Fibroblast of pulmonary artery (primary cell): ENCODE measurements around the gene PLA2G4D.

ENCODE experiments used
- DNase-seq: peaks from one replicate; pipeline ENCODE4 v3.0.0-alpha.2; 2010; ENCODE audit warnings: low read depth
- H3K4me3 ChIP-seq: replicated peaks from 2 replicates; pipeline ENCODE4 v1.5.1; 2011; ENCODE audit warnings: low read depth, mild to moderate bottlenecking, control low read depth, low read length, moderate library complexity
- TF ChIP-seq, protein P1 (sequence below): IDR thresholded peaks from 2 replicates; pipeline ENCODE4 v1.5.1; 2011; ENCODE audit warnings: mild to moderate bottlenecking, control low read depth, low read length, inconsistent platforms; ENCODE audit errors: missing control alignments

The PLA2G4D gene

DNA sequence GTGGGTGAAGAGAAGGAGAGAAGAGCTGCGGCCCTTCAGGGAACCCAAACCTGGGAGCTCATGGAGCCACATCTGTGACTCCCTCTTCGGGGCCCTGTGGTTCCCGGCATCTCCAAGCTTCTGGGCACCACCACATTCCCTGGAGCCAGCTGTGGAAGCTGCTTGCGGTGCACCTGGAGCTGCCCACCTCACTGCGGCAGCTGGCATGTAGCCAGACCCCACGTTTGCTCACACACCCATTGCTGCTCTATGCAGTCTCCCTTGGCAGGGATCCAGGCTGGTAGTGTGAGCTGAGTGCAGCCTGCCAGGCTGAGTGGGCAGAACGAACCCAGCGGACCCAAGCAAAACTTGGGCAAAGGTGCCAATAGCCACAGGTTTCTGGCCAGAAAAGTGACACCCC lies 56.7 kb downstream of the PLA2G4D start:
- no peak for DNase-seq
- H3K4me3 ChIP-seq, result no peak overlapping the region
- TF ChIP-seq, protein P1, sequence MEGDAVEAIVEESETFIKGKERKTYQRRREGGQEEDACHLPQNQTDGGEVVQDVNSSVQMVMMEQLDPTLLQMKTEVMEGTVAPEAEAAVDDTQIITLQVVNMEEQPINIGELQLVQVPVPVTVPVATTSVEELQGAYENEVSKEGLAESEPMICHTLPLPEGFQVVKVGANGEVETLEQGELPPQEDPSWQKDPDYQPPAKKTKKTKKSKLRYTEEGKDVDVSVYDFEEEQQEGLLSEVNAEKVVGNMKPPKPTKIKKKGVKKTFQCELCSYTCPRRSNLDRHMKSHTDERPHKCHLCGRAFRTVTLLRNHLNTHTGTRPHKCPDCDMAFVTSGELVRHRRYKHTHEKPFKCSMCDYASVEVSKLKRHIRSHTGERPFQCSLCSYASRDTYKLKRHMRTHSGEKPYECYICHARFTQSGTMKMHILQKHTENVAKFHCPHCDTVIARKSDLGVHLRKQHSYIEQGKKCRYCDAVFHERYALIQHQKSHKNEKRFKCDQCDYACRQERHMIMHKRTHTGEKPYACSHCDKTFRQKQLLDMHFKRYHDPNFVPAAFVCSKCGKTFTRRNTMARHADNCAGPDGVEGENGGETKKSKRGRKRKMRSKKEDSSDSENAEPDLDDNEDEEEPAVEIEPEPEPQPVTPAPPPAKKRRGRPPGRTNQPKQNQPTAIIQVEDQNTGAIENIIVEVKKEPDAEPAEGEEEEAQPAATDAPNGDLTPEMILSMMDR, result no peak

DNA sequence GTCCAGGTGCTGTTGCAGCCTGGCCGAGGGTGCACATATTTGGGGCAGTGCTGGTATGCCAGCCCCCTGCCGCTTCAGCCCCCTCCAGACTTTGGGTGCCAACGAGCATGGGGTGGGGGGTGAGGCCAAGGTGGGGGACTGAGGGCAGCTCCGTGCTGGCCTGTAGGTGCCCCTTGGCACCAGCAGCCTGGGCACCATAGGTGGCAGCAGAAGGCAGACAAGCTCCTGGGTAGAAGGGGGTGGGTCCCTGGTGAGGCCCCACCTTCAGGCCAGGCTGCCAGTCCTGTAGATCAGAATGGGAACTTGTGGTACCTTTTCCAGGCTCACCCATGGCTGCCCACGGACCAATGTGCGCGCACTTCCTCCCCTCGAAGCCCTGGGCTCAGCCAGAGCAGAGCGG lies 57.4 kb downstream of the PLA2G4D start:
- no peak for DNase-seq
- TF ChIP-seq, protein P1, result no peak
- no peak overlapping the region for H3K4me3 ChIP-seq

DNA sequence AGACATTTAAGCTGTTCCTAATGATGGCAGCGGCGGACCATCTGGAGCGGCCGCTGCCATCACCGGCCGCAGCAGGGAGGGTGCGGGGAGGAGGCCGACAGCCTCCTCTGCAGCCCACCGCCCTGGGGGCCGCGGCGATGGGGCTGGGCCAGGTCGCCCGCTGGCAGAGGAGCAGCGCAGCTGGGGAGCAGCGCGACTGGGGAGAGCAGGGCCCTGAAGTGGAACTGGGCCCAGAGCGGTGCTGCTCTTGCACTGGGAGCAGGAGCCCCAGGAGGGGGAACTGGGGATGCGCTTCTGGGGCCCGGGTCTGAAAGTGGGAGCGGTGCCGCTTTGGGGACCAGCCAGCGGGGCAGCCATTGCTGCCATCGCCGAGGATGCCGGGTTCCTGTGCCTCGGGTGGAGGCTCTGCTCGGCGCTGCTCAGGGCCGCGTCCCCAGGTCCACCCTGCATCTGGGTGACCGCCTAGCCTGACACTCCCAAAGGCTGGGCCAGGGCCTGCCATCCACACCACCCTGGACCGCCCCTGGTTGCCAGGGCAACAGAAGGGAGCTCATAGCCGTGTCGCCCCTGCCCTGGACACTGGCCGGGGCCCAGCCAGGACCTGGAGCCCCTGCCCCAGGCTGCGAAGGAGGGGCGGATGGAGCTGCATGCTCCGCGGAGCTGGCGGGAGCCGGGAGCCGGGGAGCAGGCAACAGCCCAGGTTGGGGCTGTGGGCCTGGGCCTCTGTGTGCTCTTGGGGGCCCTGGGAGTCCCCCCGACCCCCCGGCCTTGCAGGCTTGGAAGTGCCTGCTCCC lies 58.1 kb downstream of the PLA2G4D start:
- TF ChIP-seq, protein P1, result no peak
- H3K4me3 ChIP-seq, result no peak overlapping the region
- DNase-seq, result no peak

DNA sequence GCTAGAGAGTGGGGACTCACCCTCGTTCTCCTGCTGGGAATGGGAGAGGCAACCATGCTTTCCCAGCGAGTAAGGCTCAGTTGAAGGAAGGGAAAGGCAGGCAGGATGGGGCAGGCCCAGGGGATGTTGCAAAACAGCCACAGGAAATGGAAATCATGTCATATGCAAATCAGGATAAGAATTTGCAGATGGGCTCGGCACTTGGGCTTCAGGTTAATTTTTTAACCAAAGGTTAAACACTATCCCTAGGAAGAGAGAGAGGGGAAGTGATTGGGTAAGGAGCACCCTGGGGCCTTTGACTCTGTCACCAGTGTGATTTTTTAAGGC lies 59.0 kb downstream of the PLA2G4D start:
- TF ChIP-seq, protein P1, result no peak
- no peak overlapping the region for H3K4me3 ChIP-seq
- peak; percentile 58 for DNase-seq

DNA sequence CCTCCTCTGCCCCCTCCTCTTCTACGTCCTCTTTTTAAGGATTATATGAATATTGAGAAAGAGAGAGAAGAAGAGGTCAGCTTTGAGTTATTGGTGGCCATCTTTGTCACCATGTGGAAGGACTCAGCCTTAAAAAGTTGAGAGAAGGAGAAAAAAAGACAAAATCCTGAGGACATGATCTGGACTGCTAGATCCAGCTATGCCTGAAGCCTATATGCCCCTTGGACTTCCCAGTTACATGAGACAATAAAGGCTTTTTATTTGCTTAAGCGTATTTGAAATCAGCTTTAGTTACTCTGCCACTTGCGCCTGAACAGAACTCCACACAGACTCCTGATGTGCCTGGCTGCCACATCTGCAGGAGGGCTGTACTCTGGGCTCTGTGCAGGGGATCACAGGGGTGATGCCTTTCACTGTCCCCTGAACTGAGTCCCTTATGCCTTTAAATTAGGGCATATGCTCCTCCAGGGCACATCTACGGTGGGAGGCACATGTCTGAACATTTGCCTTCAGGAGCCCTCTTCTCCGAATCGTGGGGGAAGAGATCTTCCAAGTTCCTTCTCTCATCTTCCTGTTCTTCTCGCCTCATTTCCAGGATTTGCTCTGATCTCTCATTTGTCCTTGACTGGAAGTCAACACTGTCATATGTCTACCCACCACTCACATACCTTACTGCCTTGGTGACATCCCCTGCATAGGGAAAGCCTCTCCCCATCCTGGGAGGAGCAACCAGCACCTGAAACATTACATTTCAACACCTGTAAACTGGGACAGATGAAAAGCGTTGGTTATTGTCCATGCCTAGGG lies 59.5 kb downstream of the PLA2G4D start:
- TF ChIP-seq, protein P1, result no peak
- H3K4me3 ChIP-seq, result no peak overlapping the region
- no peak for DNase-seq

DNA sequence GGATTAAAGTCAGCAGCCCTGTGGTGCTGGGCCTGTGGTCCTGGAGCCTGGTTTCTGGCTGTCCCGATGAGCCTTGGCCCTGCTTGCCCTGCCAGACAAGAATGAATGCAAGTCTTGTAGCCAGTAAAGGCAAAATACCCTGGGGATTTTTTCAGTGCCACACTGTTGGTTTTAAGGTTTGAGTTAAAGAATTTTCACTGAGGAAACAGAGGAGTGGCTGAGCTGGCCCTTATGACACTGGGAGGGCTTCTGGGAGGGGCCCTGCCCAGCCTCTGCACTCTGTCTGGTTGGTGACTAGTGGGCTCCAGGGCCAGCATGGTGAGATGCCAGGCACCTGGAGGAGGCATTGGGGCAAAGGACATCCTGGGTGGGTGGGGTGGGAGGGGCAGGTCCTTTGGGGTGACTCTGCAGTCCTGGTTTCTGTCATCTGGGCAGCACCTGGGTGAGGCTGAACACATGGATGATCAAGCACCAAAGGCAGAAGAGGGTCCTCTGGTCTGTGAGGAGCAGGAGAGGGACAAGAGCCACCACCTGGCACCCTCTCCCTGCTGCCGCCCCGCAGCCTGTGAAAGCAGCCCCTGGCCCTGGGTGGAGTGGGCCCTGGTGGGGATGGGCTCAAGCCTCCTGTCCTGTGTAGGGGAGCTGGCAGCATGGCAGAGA lies 61.0 kb downstream of the PLA2G4D start:
- no peak for DNase-seq
- TF ChIP-seq, protein P1, result no peak
- H3K4me3 ChIP-seq, result no peak overlapping the region
